ENCODE measurements around the gene C17orf113. TPM values are rescaled to one million over a fixed set of nuclear protein-coding genes. Genes with fewer than 3 reads are reported as not detected.

The C17orf113 gene
- total RNA-seq, 1 donor from 2014 or later: 4.5 TPM

GRCh38 chr17:42088736-42089135, 38.3 kb upstream of the C17orf113 start:
- Mint-ChIP-seq H3K36me3 (ENCODE audit: low read depth) (no peaks in the 10 kb centered on the region), H3K27ac (no peak overlapping the region), H3K4me3 (no peak overlapping the region), H3K27me3 (peaks cover 5% of the 10 kb centered on the region), H3K4me1 (no peaks in the 10 kb centered on the region), H3K9me3 (no peaks in the 10 kb centered on the region)
- TF ChIP-seq CTCF (IDR thresholded peaks at IDR 0.05): no peak
- CTCF ChIA-PET: no interaction called here
- no peak for DNase-seq
- intact Hi-C loops (cut with micrococcal nuclease): no loop called here
- POLR2A ChIA-PET: interaction anchor here (0.8 kb wide), 1 partner anchor 24 kb away, joined by 3 read pairs; the partner anchor contains the start of gene DHX58
- no peak for ATAC-seq (ENCODE audit: low read depth)

GRCh38 chr17:42087736-42088705, 37.6 kb upstream of the C17orf113 start:
- no peaks in the 10 kb centered on the region for H3K4me1 Mint-ChIP-seq
- no peaks in the 10 kb centered on the region for H3K36me3 Mint-ChIP-seq (ENCODE audit: low read depth)
- no peak for ATAC-seq (ENCODE audit: low read depth)
- CTCF ChIA-PET: no interaction called here
- intact Hi-C loops (cut with micrococcal nuclease): no loop called here
- POLR2A ChIA-PET: no interaction called here
- no peak for DNase-seq
- TF ChIP-seq CTCF (IDR thresholded peaks at IDR 0.05): no peak
- peaks cover 5% of the 10 kb centered on the region for H3K27me3 Mint-ChIP-seq
- no peaks in the 10 kb centered on the region for H3K9me3 Mint-ChIP-seq
- H3K4me3 Mint-ChIP-seq: no peak overlapping the region
- H3K27ac Mint-ChIP-seq: no peak overlapping the region

GRCh38 chr17:42087042-42087701, 36.8 kb upstream of the C17orf113 start:
- no peak for TF ChIP-seq CTCF (IDR thresholded peaks at IDR 0.05)
- Mint-ChIP-seq H3K4me3 (no peak overlapping the region), H3K4me1 (no peaks in the 10 kb centered on the region), H3K27me3 (peaks cover 5% of the 10 kb centered on the region), H3K36me3 (ENCODE audit: low read depth) (no peaks in the 10 kb centered on the region), H3K9me3 (no peaks in the 10 kb centered on the region), H3K27ac (no peak overlapping the region)
- ChIA-PET POLR2A (interaction anchor here (0.5 kb wide), 1 partner anchor 12 kb away, joined by 8 read pairs; no protein-coding TSS in a partner anchor), CTCF (no interaction called here)
- intact Hi-C loops (cut with micrococcal nuclease): no loop called here
- DNase-seq (no peak), ATAC-seq (ENCODE audit: low read depth) (no peak)

- ChIA-PET POLR2A (no interaction called here), CTCF (no interaction called here)
- ATAC-seq (ENCODE audit: low read depth): no peak
- H3K4me1 Mint-ChIP-seq: no peaks in the 10 kb centered on the region
- intact Hi-C loops (cut with micrococcal nuclease): no loop called here
- H3K27me3 Mint-ChIP-seq: no peaks in the 10 kb centered on the region
- no peak for DNase-seq
- no peak for TF ChIP-seq CTCF (IDR thresholded peaks at IDR 0.05)
- H3K4me3 Mint-ChIP-seq: no peak overlapping the region
- H3K9me3 Mint-ChIP-seq: no peaks in the 10 kb centered on the region
- H3K27ac Mint-ChIP-seq: no peak overlapping the region
- H3K36me3 Mint-ChIP-seq (ENCODE audit: low read depth): no peaks in the 10 kb centered on the region
Measured at GRCh38 chr17:42081516-42082129, 31.2 kb upstream of the C17orf113 start.

- POLR2A ChIA-PET: no interaction called here
- DNase-seq (no peak), ATAC-seq (ENCODE audit: low read depth) (no peak)
- intact Hi-C loops (cut with micrococcal nuclease): no loop called here
- no peak for TF ChIP-seq CTCF (IDR thresholded peaks at IDR 0.05)
- no peak overlapping the region for H3K4me3 Mint-ChIP-seq
- CTCF ChIA-PET: interaction anchor here (0.6 kb wide), 1 partner anchor 77 kb away, joined by 3 read pairs; no protein-coding TSS in a partner anchor
- no peaks in the 10 kb centered on the region for H3K4me1 Mint-ChIP-seq
- H3K36me3 Mint-ChIP-seq (ENCODE audit: low read depth): no peaks in the 10 kb centered on the region
- H3K27me3 Mint-ChIP-seq: no peaks in the 10 kb centered on the region
- no peaks in the 10 kb centered on the region for H3K9me3 Mint-ChIP-seq
- no peak overlapping the region for H3K27ac Mint-ChIP-seq
Measured at GRCh38 chr17:42079541-42079940, 29.1 kb upstream of the C17orf113 start.

Data from activated B cell treated with CpG ODN at 0.5 μM for 24 hours (primary cell).